Suprapubic skin (tissue), 4 donors: ENCODE results near the gene STX8. TPM values are rescaled to one million over a fixed set of nuclear protein-coding genes. Genes with fewer than 3 reads are reported as not detected.

Experiments
- DNase-seq, 2 donors: peaks; one replicate each; pipeline ENCODE4 v3.0.0-alpha.2; 2019; ENCODE audit warnings: low spot score in 2 of 2
- H3K27ac ChIP-seq: fragments of 200-600 bp; sonication (generic); one replicate; pipeline ENCODE4 v1.5.1; 2019
- H3K27me3 ChIP-seq: fragments of 200-600 bp; sonication (generic); one replicate; pipeline ENCODE4 v1.5.1; 2019
- H3K36me3 ChIP-seq: fragments of 200-600 bp; sonication (generic); one replicate; pipeline ENCODE4 v1.5.1; 2019
- H3K4me1 ChIP-seq: fragments of 200-600 bp; sonication (generic); one replicate; pipeline ENCODE4 v1.5.1; 2019
- H3K4me3 ChIP-seq: fragments of 200-600 bp; sonication (generic); one replicate; pipeline ENCODE4 v1.5.1; 2019; ENCODE audit warnings: mild to moderate bottlenecking
- H3K9me3 ChIP-seq: fragments of 200-600 bp; sonication (generic); one replicate; pipeline ENCODE4 v1.5.1; 2019
- CTCF ChIP-seq, 2 donors: fragments of 200-600 bp in 1 of 2; fragments of 450-650 bp in 1 of 2; sonication (generic) in 1 of 2; IDR thresholded peaks; one replicate each; pipeline ENCODE4 v1.5.1; 2016 to 2019; ENCODE audit warnings: antibody characterized with exemption in 2 of 2, mild to moderate bottlenecking in 1 of 2, moderate library complexity in 1 of 2
- EP300 ChIP-seq: sonication (generic); formaldehyde crosslinking; IDR thresholded peaks from one replicate; pipeline ENCODE4 v1.6.1; 2017; ENCODE audit warnings: antibody characterized with exemption
- POLR2A ChIP-seq, 2 donors: fragments of 450-650 bp; IDR thresholded peaks; one replicate each; pipeline ENCODE4 v1.6.1; 2017; ENCODE audit warnings: antibody characterized with exemption in 2 of 2, mild to moderate bottlenecking in 2 of 2, moderate library complexity in 2 of 2
- POLR2AphosphoS5 ChIP-seq, 3 donors: sonication (generic); formaldehyde crosslinking; IDR thresholded peaks; one replicate each; pipeline ENCODE4 v1.6.1; 2017; ENCODE audit warnings: antibody characterized with exemption in 3 of 3
- WGBS: methylation state at CpG from one replicate; pipeline ENCODE4 v1.1.5; 2018; 5-methylcytosine and 5-hydroxymethylcytosine counted together
- total RNA-seq, 4 donors: library from RNA; depleted of rRNA; stranded (reverse); fragments of >200 nt; gene quantifications; one replicate each; pipeline ENCODE4 v1.1.0, GENCODE V29; 2016

Gene STX8
- total RNA-seq, 4 donors from 2014 or later: 21.5 to 74.0 (median 38.4) TPM

- no peak for TF ChIP-seq EP300
- TF ChIP-seq CTCF (IDR thresholded peaks at IDR 0.05): no peak
- TF ChIP-seq POLR2A (IDR thresholded peaks at IDR 0.05): no peak
- TF ChIP-seq POLR2AphosphoS5 (IDR thresholded peaks at IDR 0.05): no peak
- no peaks in the 10 kb centered on the region for H3K9me3 ChIP-seq
- H3K36me3 ChIP-seq: no peaks in the 10 kb centered on the region
- WGBS: 89% methylated on average over 5 of the region's 5 CpGs
- H3K4me1 ChIP-seq: peaks cover 17% of the 10 kb centered on the region
- H3K27me3 ChIP-seq: no peaks in the 10 kb centered on the region
- no peak for DNase-seq
- no peak overlapping the region for H3K27ac ChIP-seq
- H3K4me3 ChIP-seq: no peak overlapping the region
Measured at GRCh38 chr17:9204637-9205329, 370.8 kb downstream of the STX8 start.

DNA sequence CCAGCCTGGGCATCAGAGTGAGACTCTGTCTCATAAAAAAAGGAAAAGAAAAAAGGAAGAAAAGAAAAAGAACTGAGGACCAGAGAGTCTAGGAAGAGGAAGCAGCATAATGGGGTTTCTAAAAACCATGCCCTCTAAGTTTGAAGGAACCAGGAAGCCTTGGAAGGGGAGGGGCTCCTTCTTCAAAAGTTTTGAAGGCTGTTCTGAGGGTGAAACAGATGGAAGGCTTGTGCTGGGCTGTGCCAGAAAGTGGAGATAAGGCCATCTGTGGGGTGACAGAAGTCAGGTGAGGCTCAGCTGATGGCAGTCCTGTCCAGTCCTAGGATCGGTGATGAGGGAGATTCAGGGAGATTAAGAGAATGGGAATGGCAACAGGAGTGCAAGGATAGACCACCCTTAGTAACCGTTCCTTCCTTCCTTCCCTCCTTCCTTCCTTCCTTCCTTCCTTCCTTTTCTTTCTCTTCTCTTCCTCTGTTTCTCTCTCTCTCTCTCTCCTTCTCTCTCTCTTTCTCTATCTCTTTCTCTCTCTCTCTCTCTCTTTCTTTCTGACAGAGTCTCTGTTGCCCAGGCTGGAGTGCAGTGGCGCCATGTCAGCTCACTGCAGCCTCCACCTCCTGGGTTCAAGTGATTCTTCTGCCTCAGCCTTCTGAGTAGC, 371.7 kb downstream of the STX8 start:
- Histone ChIP-seq H3K4me1 (peaks cover 17% of the 10 kb centered on the region), H3K27me3 (no peaks in the 10 kb centered on the region), H3K36me3 (no peaks in the 10 kb centered on the region), H3K27ac (no peak overlapping the region), H3K9me3 (no peaks in the 10 kb centered on the region), H3K4me3 (no peak overlapping the region)
- no peak for DNase-seq
- 87% methylated on average over 3 of the region's 3 CpGs for WGBS
- no peak for TF ChIP-seq CTCF (IDR thresholded peaks at IDR 0.05)
- no peak for TF ChIP-seq POLR2AphosphoS5 (IDR thresholded peaks at IDR 0.05)
- TF ChIP-seq EP300: no peak

DNA sequence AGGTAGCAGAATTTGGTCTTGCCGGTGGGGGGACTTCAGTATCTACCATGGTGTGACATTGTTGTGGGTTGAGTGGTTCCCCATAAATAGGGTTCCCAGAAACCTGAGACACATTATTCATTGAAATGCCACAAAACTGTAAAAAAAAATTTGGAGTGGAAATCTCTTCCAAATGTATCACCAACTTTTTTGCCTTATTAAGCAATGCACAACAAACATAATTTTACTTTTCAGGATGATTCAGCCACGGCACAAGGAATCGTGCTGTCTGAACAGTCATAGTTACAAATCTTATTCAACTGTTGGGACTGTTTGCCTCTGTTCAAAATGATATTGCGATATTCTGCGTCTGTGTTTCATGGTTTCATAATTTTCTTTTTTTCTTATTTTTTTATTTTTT, 373.1 kb downstream of the STX8 start:
- H3K36me3 ChIP-seq: no peaks in the 10 kb centered on the region
- no peak for DNase-seq
- peaks cover 17% of the 10 kb centered on the region for H3K4me1 ChIP-seq
- H3K9me3 ChIP-seq: no peaks in the 10 kb centered on the region
- H3K4me3 ChIP-seq: no peak overlapping the region
- 88% methylated on average over 5 of the region's 5 CpGs for WGBS
- H3K27me3 ChIP-seq: no peaks in the 10 kb centered on the region
- TF ChIP-seq EP300: no peak
- TF ChIP-seq CTCF (IDR thresholded peaks at IDR 0.05): no peak
- TF ChIP-seq POLR2AphosphoS5 (IDR thresholded peaks at IDR 0.05): no peak
- no peak for TF ChIP-seq POLR2A (IDR thresholded peaks at IDR 0.05)
- H3K27ac ChIP-seq: no peak overlapping the region

GRCh38 chr17:9200699-9201359, 374.8 kb downstream of the STX8 start:
- Histone ChIP-seq H3K9me3 (no peaks in the 10 kb centered on the region), H3K27ac (no peak overlapping the region), H3K27me3 (no peaks in the 10 kb centered on the region), H3K4me1 (peaks cover 4% of the 10 kb centered on the region), H3K4me3 (no peak overlapping the region), H3K36me3 (no peaks in the 10 kb centered on the region)
- DNase-seq: no peak
- WGBS: 88% methylated on average over 5 of the region's 5 CpGs
- no peak for TF ChIP-seq POLR2A (IDR thresholded peaks at IDR 0.05)

Other genes with a start within 250 kb of the STX8 start
- not detected for gene CFAP52, start 822 bp upstream of the STX8 start, total RNA-seq
- 1 to 10 TPM; 3.1 to 7.2 (median 4.2) TPM for gene USP43, start 69.7 kb upstream of the STX8 start, total RNA-seq
- not detected for gene DHRS7C, start 215.8 kb upstream of the STX8 start, total RNA-seq
- not detected for gene GSG1L2, start 246.3 kb upstream of the STX8 start, total RNA-seq